ENCODE measurements around the gene GLUL.

DNA sequence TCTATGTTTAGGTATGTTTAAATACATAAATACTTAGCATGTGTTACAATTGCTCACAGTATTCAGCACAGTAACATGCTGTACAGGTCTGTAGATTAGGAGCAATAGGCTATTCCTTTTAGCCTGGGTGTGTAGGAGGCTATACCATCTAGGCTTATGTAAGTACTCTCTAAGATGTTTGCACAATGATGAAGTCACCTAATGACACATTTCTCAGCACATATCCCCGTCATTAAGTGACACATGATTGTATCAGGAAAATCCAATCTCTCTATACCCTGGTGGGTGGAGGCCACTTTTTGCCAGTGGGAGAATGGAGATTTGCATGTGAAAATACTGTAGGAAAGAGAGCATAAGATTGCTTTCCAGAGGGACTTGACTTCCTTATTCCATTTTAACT, 14.4 kb upstream of the GLUL start:
- TF ChIP-seq, protein P1, sequence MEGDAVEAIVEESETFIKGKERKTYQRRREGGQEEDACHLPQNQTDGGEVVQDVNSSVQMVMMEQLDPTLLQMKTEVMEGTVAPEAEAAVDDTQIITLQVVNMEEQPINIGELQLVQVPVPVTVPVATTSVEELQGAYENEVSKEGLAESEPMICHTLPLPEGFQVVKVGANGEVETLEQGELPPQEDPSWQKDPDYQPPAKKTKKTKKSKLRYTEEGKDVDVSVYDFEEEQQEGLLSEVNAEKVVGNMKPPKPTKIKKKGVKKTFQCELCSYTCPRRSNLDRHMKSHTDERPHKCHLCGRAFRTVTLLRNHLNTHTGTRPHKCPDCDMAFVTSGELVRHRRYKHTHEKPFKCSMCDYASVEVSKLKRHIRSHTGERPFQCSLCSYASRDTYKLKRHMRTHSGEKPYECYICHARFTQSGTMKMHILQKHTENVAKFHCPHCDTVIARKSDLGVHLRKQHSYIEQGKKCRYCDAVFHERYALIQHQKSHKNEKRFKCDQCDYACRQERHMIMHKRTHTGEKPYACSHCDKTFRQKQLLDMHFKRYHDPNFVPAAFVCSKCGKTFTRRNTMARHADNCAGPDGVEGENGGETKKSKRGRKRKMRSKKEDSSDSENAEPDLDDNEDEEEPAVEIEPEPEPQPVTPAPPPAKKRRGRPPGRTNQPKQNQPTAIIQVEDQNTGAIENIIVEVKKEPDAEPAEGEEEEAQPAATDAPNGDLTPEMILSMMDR (conservative IDR thresholded peaks at IDR 0.05; ENCODE audit: low read length) = no peak
- no peak for TF ChIP-seq EZH2phosphoT487 (IDR thresholded peaks at IDR 0.05; ENCODE audit: borderline replicate concordance)

Measured in Loucy (cell line).